Activated T-cell treated with anti-CD3 and anti-CD28 coated beads, Interleukin-2, amount 50 U/mL, for 4 hours (primary cell): ENCODE results near the gene CEP192. TPM values are rescaled to one million over a fixed set of nuclear protein-coding genes. Genes with fewer than 3 reads are reported as not detected.

Experiments used
- ATAC-seq, 2 donors: fragments of 200-7000 bp; cut with Tn5 transposase; one replicate each; pipeline ENCODE4 v1.10.0; 2021
- DNase-seq: peaks from one replicate; pipeline ENCODE4 v3.0.0-alpha.2; 2020
- H3K27me3 Mint-ChIP-seq: one replicate; pipeline ENCODE4 v1.8.0; 2021; ENCODE audit warnings: low read depth, mixed read lengths
- H3K36me3 Mint-ChIP-seq: one replicate; pipeline ENCODE4 v1.8.0; 2022; ENCODE audit warnings: mixed read lengths; ENCODE audit not compliant: insufficient read depth
- H3K4me1 Mint-ChIP-seq: one replicate; pipeline ENCODE4 v1.8.0; 2021; ENCODE audit warnings: low read depth, mixed read lengths
- H3K4me3 Mint-ChIP-seq: one replicate; pipeline ENCODE4 v1.8.0; 2021; ENCODE audit warnings: mild to moderate bottlenecking, moderate library complexity, mixed read lengths
- H3K9me3 Mint-ChIP-seq: one replicate; pipeline ENCODE4 v1.8.0; 2021; ENCODE audit warnings: mixed read lengths
- total RNA-seq, 3 donors: library from RNA; stranded (reverse); gene quantifications; one replicate each; pipeline ENCODE4 v1.2.1, GENCODE V29; 2021

Gene CEP192
- total RNA-seq, 3 donors from 2014 or later = 13.1 to 14.7 (median 14.6) TPM

GRCh38 chr18:13138420-13139139, 147.4 kb downstream of the CEP192 start:
- Mint-ChIP-seq H3K9me3 (peaks cover 4% of the 10 kb centered on the region), H3K27me3 (no peaks in the 10 kb centered on the region), H3K4me1 (peaks cover 23% of the 10 kb centered on the region), H3K36me3 (no peaks in the 10 kb centered on the region), H3K4me3 (peak overlapping the region; percentile 89)
- ATAC-seq = no peak
- no peak for DNase-seq

GRCh38 chr18:13139885-13140450, 148.8 kb downstream of the CEP192 start:
- Mint-ChIP-seq H3K27me3 (no peaks in the 10 kb centered on the region), H3K9me3 (peaks cover 4% of the 10 kb centered on the region), H3K4me1 (peaks cover 23% of the 10 kb centered on the region), H3K36me3 (no peaks in the 10 kb centered on the region), H3K4me3 (no peak overlapping the region)
- no peak for DNase-seq
- no peak for ATAC-seq

GRCh38 chr18:13141209-13141608, 150.0 kb downstream of the CEP192 start:
- ATAC-seq (no peak), DNase-seq (no peak)
- Mint-ChIP-seq H3K36me3 (no peaks in the 10 kb centered on the region), H3K4me1 (peaks cover 17% of the 10 kb centered on the region), H3K27me3 (no peaks in the 10 kb centered on the region), H3K9me3 (peaks cover 4% of the 10 kb centered on the region), H3K4me3 (no peak overlapping the region)

- Mint-ChIP-seq H3K36me3 (no peaks in the 10 kb centered on the region), H3K4me1 (peaks cover 3% of the 10 kb centered on the region), H3K4me3 (no peak overlapping the region), H3K27me3 (peaks cover 3% of the 10 kb centered on the region), H3K9me3 (peaks cover 4% of the 10 kb centered on the region)
- ATAC-seq = no peak
- no peak for DNase-seq
Measured at GRCh38 chr18:13145636-13146190, 154.6 kb downstream of the CEP192 start.

GRCh38 chr18:13147130-13147529, 156.0 kb downstream of the CEP192 start:
- Mint-ChIP-seq H3K27me3 (peaks cover 3% of the 10 kb centered on the region), H3K4me3 (no peak overlapping the region), H3K4me1 (peaks cover 3% of the 10 kb centered on the region), H3K36me3 (no peaks in the 10 kb centered on the region), H3K9me3 (peaks cover 4% of the 10 kb centered on the region)
- no peak for DNase-seq
- ATAC-seq = no peak

- DNase-seq (no peak), ATAC-seq (no peak)
- H3K36me3 Mint-ChIP-seq = peaks cover 5% of the 10 kb centered on the region
- peaks cover 6% of the 10 kb centered on the region for H3K27me3 Mint-ChIP-seq
- no peak overlapping the region for H3K4me3 Mint-ChIP-seq
- peaks cover 23% of the 10 kb centered on the region for H3K9me3 Mint-ChIP-seq
- H3K4me1 Mint-ChIP-seq = peaks cover 3% of the 10 kb centered on the region
Measured at GRCh38 chr18:13151656-13152055, 160.5 kb downstream of the CEP192 start.

- DNase-seq (no peak), ATAC-seq (no peak)
- peaks cover 2% of the 10 kb centered on the region for H3K4me1 Mint-ChIP-seq
- no peak overlapping the region for H3K4me3 Mint-ChIP-seq
- peaks cover 42% of the 10 kb centered on the region for H3K9me3 Mint-ChIP-seq
- H3K27me3 Mint-ChIP-seq = peaks cover 4% of the 10 kb centered on the region
- H3K36me3 Mint-ChIP-seq = peaks cover 5% of the 10 kb centered on the region
Measured at GRCh38 chr18:13158428-13158827, 167.3 kb downstream of the CEP192 start.

GRCh38 chr18:13159579-13159978, 168.4 kb downstream of the CEP192 start:
- Mint-ChIP-seq H3K4me1 (peaks cover 2% of the 10 kb centered on the region), H3K9me3 (peaks cover 40% of the 10 kb centered on the region), H3K27me3 (peaks cover 4% of the 10 kb centered on the region), H3K4me3 (no peak overlapping the region), H3K36me3 (peaks cover 5% of the 10 kb centered on the region)
- ATAC-seq = peak; percentile 41 to 65
- no peak for DNase-seq

GRCh38 chr18:13161276-13161899, 170.2 kb downstream of the CEP192 start:
- DNase-seq = no peak
- H3K4me1 Mint-ChIP-seq = peaks cover 2% of the 10 kb centered on the region

GRCh38 chr18:13163167-13163927, 172.2 kb downstream of the CEP192 start:
- no peak overlapping the region for H3K4me3 Mint-ChIP-seq
- H3K4me1 Mint-ChIP-seq = peaks cover 2% of the 10 kb centered on the region
- ATAC-seq (no peak), DNase-seq (no peak)
- peaks cover 14% of the 10 kb centered on the region for H3K9me3 Mint-ChIP-seq
- H3K27me3 Mint-ChIP-seq = peaks cover 2% of the 10 kb centered on the region
- no peaks in the 10 kb centered on the region for H3K36me3 Mint-ChIP-seq

More at GRCh38 chr18:13161276-13161899, 170.2 kb downstream of the CEP192 start:
- peaks cover 24% of the 10 kb centered on the region for H3K9me3 Mint-ChIP-seq
- peaks cover under 1% of the 10 kb centered on the region for H3K36me3 Mint-ChIP-seq
- peaks cover 2% of the 10 kb centered on the region for H3K27me3 Mint-ChIP-seq
- no peak overlapping the region for H3K4me3 Mint-ChIP-seq
- no peak for ATAC-seq

GRCh38 chr18:13164406-13164805, 173.2 kb downstream of the CEP192 start:
- peaks cover 9% of the 10 kb centered on the region for H3K9me3 Mint-ChIP-seq
- no peak for ATAC-seq
- H3K4me1 Mint-ChIP-seq = peaks cover 1% of the 10 kb centered on the region
- no peak overlapping the region for H3K4me3 Mint-ChIP-seq
- no peaks in the 10 kb centered on the region for H3K36me3 Mint-ChIP-seq
- DNase-seq = no peak
- H3K27me3 Mint-ChIP-seq = peaks cover 2% of the 10 kb centered on the region

- Mint-ChIP-seq H3K36me3 (no peaks in the 10 kb centered on the region), H3K4me1 (no peaks in the 10 kb centered on the region), H3K9me3 (peaks cover 7% of the 10 kb centered on the region), H3K4me3 (no peak overlapping the region), H3K27me3 (peaks cover 2% of the 10 kb centered on the region)
- DNase-seq (no peak), ATAC-seq (no peak)
Measured at GRCh38 chr18:13165636-13166423, 174.7 kb downstream of the CEP192 start.

- H3K36me3 Mint-ChIP-seq = no peaks in the 10 kb centered on the region
- DNase-seq (no peak), ATAC-seq (no peak)
- no peak overlapping the region for H3K4me3 Mint-ChIP-seq
- H3K4me1 Mint-ChIP-seq = peaks cover 13% of the 10 kb centered on the region
- no peaks in the 10 kb centered on the region for H3K27me3 Mint-ChIP-seq
- H3K9me3 Mint-ChIP-seq = no peaks in the 10 kb centered on the region
Measured at GRCh38 chr18:13173578-13174145, 182.5 kb downstream of the CEP192 start.
